Neural cell (in vitro differentiated cells): ENCODE data around the gene CKB. TPM values are rescaled to one million over a fixed set of nuclear protein-coding genes. Genes with fewer than 3 reads are reported as not detected.
A peak's percentile ranks its signal among the peaks of the same experiment; 100 is the strongest.

Experiments used
- H2AFZ ChIP-seq: fragments of 200-600, 300-800 bp; sonication (generic), shearing (Covaris generic); 2 replicates; pipeline ENCODE4 v1.6.0; 2014; ENCODE audit warnings: low read depth, mild to moderate bottlenecking, antibody characterized with exemption, low read length, moderate library complexity
- H3F3A ChIP-seq: fragments of 200-600 bp; shearing (Covaris generic); 2 replicates; pipeline ENCODE4 v1.6.1; 2016; ENCODE audit warnings: mild to moderate bottlenecking, moderate library complexity, mixed read lengths, antibody characterized with exemption, low read length; ENCODE audit not compliant: insufficient read depth, poor library complexity, severe bottlenecking
- H3K27ac ChIP-seq: fragments of 200-600, 300-800 bp; sonication (generic), shearing (Covaris generic); 2 replicates; pipeline ENCODE4 v1.5.1; 2014; ENCODE audit warnings: mild to moderate bottlenecking, low read length, moderate library complexity
- H3K27me3 ChIP-seq: fragments of 300-800, 200-600 bp; sonication (generic), shearing (Covaris generic); 2 replicates; pipeline ENCODE4 v1.6.0; 2014; ENCODE audit warnings: mild to moderate bottlenecking, low read depth, low read length, moderate library complexity; ENCODE audit not compliant: insufficient read depth
- H3K36me3 ChIP-seq: fragments of 300-800, 200-600 bp; sonication (generic), shearing (Covaris generic); 2 replicates; pipeline ENCODE4 v1.5.1; 2014; ENCODE audit warnings: mild to moderate bottlenecking, antibody characterized with exemption, low read length, moderate library complexity; ENCODE audit not compliant: insufficient read depth
- H3K4me2 ChIP-seq: fragments of 300-800, 200-600 bp; sonication (generic), shearing (Covaris generic); 2 replicates; pipeline ENCODE4 v1.6.0; 2014; ENCODE audit warnings: mild to moderate bottlenecking, low read length
- H3K4me3 ChIP-seq: fragments of 300-800, 200-600 bp; sonication (generic), shearing (Covaris generic); 2 replicates; pipeline ENCODE4 v1.5.1; 2014; ENCODE audit warnings: mild to moderate bottlenecking, low read length, moderate library complexity
- H3K79me2 ChIP-seq: fragments of 200-600 bp; shearing (Covaris generic); replicated peaks from 2 replicates; pipeline ENCODE4 v1.6.0; 2014; ENCODE audit warnings: mild to moderate bottlenecking, low read length, moderate library complexity; ENCODE audit not compliant: insufficient read depth
- H3K9ac ChIP-seq: fragments of 300-800, 200-600 bp; sonication (generic), shearing (Covaris generic); 2 replicates; pipeline ENCODE4 v1.6.1; 2016; ENCODE audit warnings: mild to moderate bottlenecking, low read length, mixed read lengths
- H3K9me2 ChIP-seq: fragments of 200-600 bp; shearing (Covaris generic); 2 replicates; pipeline ENCODE4 v1.6.1; 2016; ENCODE audit warnings: mild to moderate bottlenecking, low read length, mixed read lengths; ENCODE audit not compliant: insufficient read depth
- H3K9me3 ChIP-seq: fragments of 200-600, 300-800 bp; sonication (generic), shearing (Covaris generic); 2 replicates; pipeline ENCODE4 v1.6.1; 2016; ENCODE audit warnings: mild to moderate bottlenecking, mixed run types, low read length, moderate library complexity, mixed read lengths
- H4K20me1 ChIP-seq: fragments of 200-600 bp; shearing (Covaris generic); 2 replicates; pipeline ENCODE4 v1.6.1; 2016; ENCODE audit warnings: mild to moderate bottlenecking, mixed run types; ENCODE audit not compliant: insufficient read depth
- CTCF ChIP-seq: fragments of 450-650 bp; IDR thresholded peaks from 2 replicates; pipeline ENCODE4 v1.5.1; 2014; ENCODE audit warnings: antibody characterized with exemption, mild to moderate bottlenecking, moderate library complexity; ENCODE audit not compliant: poor library complexity, severe bottlenecking
- EZH2 ChIP-seq: fragments of 200-600, 300-800 bp; shearing (Covaris generic), sonication (generic); IDR thresholded peaks from 2 replicates; pipeline ENCODE4 v1.6.1; 2014; ENCODE audit warnings: antibody characterized with exemption, low read length, borderline replicate concordance, mild to moderate bottlenecking; ENCODE audit not compliant: insufficient read depth, poor library complexity, severe bottlenecking
- MXI1 ChIP-seq: fragments of 450-650 bp; conservative IDR thresholded peaks from 2 replicates; pipeline ENCODE4 v1.6.1; 2014; ENCODE audit warnings: antibody characterized with exemption, mild to moderate bottlenecking; ENCODE audit not compliant: poor library complexity, severe bottlenecking
- POLR2AphosphoS5 ChIP-seq: IDR thresholded peaks from 2 replicates; pipeline ENCODE4 v1.6.1; 2012
- RAD21 ChIP-seq: fragments of 450-650 bp; conservative IDR thresholded peaks from 2 replicates; pipeline ENCODE4 v1.6.1; 2014; ENCODE audit warnings: antibody characterized with exemption, mild to moderate bottlenecking, moderate library complexity
- REST ChIP-seq: IDR thresholded peaks from 2 replicates; pipeline ENCODE4 v1.6.1; 2012; ENCODE audit warnings: borderline replicate concordance
- SMC3 ChIP-seq: fragments of 450-650 bp; conservative IDR thresholded peaks from 2 replicates; pipeline ENCODE4 v1.6.1; 2014; ENCODE audit warnings: antibody characterized with exemption, mild to moderate bottlenecking, moderate library complexity; ENCODE audit not compliant: poor library complexity
- polyA plus RNA-seq: library from polyadenylated mRNA; depleted of rRNA; stranded (reverse); fragments of >200 nt; gene quantifications from 2 replicates; pipeline ENCODE4 v1.2.3, GENCODE V29; 2014

CKB gene
- polyA plus RNA-seq, 1 donor from 2014 or later, result 918 TPM

GRCh38 chr14:103559766-103560165 lies 37.1 kb upstream of the CKB start (continued):
- TF ChIP-seq CTCF, result no peak

GRCh38 chr14:103558071-103558882 lies 35.6 kb upstream of the CKB start:
- no peaks in the 10 kb centered on the region for H3F3A ChIP-seq
- no peak overlapping the region for H2AFZ ChIP-seq
- no peak overlapping the region for H3K27ac ChIP-seq
- peaks cover 49% of the 10 kb centered on the region for H3K79me2 ChIP-seq
- H3K4me3 ChIP-seq, result peak overlapping the region; percentile 22
- H3K4me2 ChIP-seq, result peak overlapping the region; percentile 13
- H3K36me3 ChIP-seq, result peaks cover 6% of the 10 kb centered on the region
- no peaks in the 10 kb centered on the region for H3K27me3 ChIP-seq
- H4K20me1 ChIP-seq, result no peaks in the 10 kb centered on the region
- H3K9me3 ChIP-seq, result no peaks in the 10 kb centered on the region
- TF ChIP-seq RAD21 (no peak), MXI1 (no peak), SMC3 (no peak), POLR2AphosphoS5 (no peak), CTCF (no peak), REST (no peak), EZH2 (no peak)
- no peak overlapping the region for H3K9ac ChIP-seq
- no peaks in the 10 kb centered on the region for H3K9me2 ChIP-seq
